Pancreas (tissue), 10 donors: ENCODE results near the gene RPTOR. TPM values are rescaled to one million over a fixed set of nuclear protein-coding genes. Genes with fewer than 3 reads are reported as not detected.

Experiments
- ATAC-seq, 4 donors: fragments of 200-7000 bp; cut with Tn5 transposase; one replicate each; pipeline versions ENCODE4 v1.8.0 to v1.9.1; 2020; ENCODE audit warnings: mild to moderate bottlenecking in 4 of 4, moderate library complexity in 4 of 4
- DNase-seq, 6 donors: peaks; one replicate each; pipeline ENCODE4 v3.0.0-alpha.2; 2020
- FAIRE-seq: peaks from 2 replicates; lab custom pipeline; 2012; peaks lifted over from hg19 to GRCh38; lab: Jason Lieb, UNC
- H3K27ac ChIP-seq, 4 donors: fragments of 200-600 bp; sonication (generic); 1 replicate in 3 of 4; 2 replicates in 1 of 4; pipeline versions ENCODE4 v1.5.0 to v1.8.0; 2020
- H3K27me3 ChIP-seq, 4 donors: fragments of 200-600 bp; one replicate each; pipeline ENCODE4 v1.8.0; 2021
- H3K36me3 ChIP-seq, 3 donors: fragments of 200-600 bp; sonication (generic) in 1 of 3; one replicate each; pipeline versions ENCODE4 v1.5.0 to v1.8.0; 2020 to 2021
- H3K4me1 ChIP-seq, 3 donors: fragments of 200-600 bp; one replicate each; pipeline ENCODE4 v1.8.0; 2021
- H3K4me3 ChIP-seq, 4 donors: fragments of 200-600 bp; sonication (generic) in 2 of 4; one replicate each; pipeline versions ENCODE4 v1.5.0 to v1.8.0; 2020 to 2021
- H3K9me3 ChIP-seq, 4 donors: fragments of 200-600 bp; one replicate each; pipeline ENCODE4 v1.8.0; 2021
- WGBS, 2 donors: extraction: QIAGEN DNeasy Blood & Tissue Kit; methylation state at CpG; one replicate each; pipeline ENCODE4 v1.1.7; 2013; 5-methylcytosine and 5-hydroxymethylcytosine counted together
- intact Hi-C, 3 donors: fragments of 100-400 bp; cut with DNase I; formaldehyde crosslinking; loops; one replicate each; pipeline versions ENCODE4 v1.11.1 to v1.14.2; 2022
- polyA plus RNA-seq, 2 donors: library from polyadenylated mRNA; stranded (reverse); fragments of 200-250 nt; gene quantifications; one replicate each; pipeline ENCODE4 v1.2.3, GENCODE V29; 2013
- total RNA-seq, 6 donors: library from RNA; stranded (reverse); fragmentation: NEBNext Ultra II Directional in 4 of 6; extraction: Animal tissue kit (Norgen Biotek cat#: 25700) in 4 of 6; gene quantifications; one replicate each; pipeline versions ENCODE4 v1.2.1 to v1.2.4, GENCODE V29; 2021 to 2023
- TF ChIP-seq, protein P1 (sequence below), 4 donors: fragments of 200-600 bp; sonication (generic) in 3 of 4; IDR thresholded peaks; one replicate each; pipeline versions ENCODE4 v1.5.0 to v1.8.0; 2021; ENCODE audit warnings: antibody characterized with exemption in 4 of 4
- donor health status: healthy with polysubstance abuse.
- donor health status: DM: no; HTN: no; CAD: no; lungs with moderate emphysema.
- donor health status: DM: no; HTN: no; CAD: no.
- donor health status: control.
- donor health status: control.
- donor health status: Bipolar disorder and iron deficiency.
- donor health status: DM: yes; HTN: yes; CAD: no.
- donor health status: DM: no; HTN: no; CAD: no.
- donor health status: DM: no; HTN: no; CAD: no.
- donor health status: DM: yes; HTN: yes; CAD: no.

RPTOR gene
- total and polyA plus RNA-seq, 8 donors = 5.0 to 18.9 (median 13.2) TPM

DNA sequence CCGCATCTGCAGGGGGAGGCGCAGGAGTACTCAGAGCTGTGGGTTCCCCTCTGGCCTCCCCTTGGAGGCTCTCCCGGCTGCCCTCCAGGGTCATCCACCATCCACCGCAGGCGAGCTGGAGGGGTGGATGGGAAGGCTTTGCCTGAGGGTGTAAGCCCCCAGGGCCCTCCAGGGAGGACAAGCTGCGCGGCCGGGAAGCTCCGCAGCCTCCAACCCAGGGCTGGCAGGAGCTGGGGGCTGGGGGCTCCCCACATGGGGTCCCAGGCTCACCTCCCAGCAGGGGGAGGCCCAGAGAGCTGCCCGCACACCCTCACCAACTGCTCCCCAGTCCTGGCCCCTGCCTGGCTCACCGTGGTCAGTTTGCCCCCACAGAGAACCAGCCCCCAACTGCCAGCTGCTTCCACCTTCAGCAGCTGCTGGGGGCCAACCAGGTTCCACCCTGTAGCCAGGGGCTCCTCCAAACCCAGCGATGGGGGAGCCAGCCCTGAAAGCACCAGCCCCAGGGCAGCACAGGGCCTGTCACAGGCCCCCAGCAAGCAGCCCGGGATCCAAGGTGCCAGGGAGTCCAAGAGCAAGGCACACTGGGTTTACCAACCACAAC lies 427.2 kb downstream of the RPTOR start:
- H3K4me1 ChIP-seq = peaks cover 3 to 9% (median 7%) of the 10 kb centered on the region in 3 donors
- ATAC-seq = no peak
- peak in 1 of 6 donors; percentile 9 for DNase-seq
- H3K4me3 ChIP-seq = no peak overlapping the region
- intact Hi-C loops = loop anchor here in 1 of 3 donors (10.0 kb wide), 1 partner anchor 107 kb away; no protein-coding TSS in a partner anchor
- no peak overlapping the region for H3K27ac ChIP-seq
- TF ChIP-seq, protein P1, sequence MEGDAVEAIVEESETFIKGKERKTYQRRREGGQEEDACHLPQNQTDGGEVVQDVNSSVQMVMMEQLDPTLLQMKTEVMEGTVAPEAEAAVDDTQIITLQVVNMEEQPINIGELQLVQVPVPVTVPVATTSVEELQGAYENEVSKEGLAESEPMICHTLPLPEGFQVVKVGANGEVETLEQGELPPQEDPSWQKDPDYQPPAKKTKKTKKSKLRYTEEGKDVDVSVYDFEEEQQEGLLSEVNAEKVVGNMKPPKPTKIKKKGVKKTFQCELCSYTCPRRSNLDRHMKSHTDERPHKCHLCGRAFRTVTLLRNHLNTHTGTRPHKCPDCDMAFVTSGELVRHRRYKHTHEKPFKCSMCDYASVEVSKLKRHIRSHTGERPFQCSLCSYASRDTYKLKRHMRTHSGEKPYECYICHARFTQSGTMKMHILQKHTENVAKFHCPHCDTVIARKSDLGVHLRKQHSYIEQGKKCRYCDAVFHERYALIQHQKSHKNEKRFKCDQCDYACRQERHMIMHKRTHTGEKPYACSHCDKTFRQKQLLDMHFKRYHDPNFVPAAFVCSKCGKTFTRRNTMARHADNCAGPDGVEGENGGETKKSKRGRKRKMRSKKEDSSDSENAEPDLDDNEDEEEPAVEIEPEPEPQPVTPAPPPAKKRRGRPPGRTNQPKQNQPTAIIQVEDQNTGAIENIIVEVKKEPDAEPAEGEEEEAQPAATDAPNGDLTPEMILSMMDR (IDR thresholded peaks at IDR 0.05) = no peak
- 67 to 78% methylated on average over 12 to 13 of the region's 13 CpGs for WGBS, 2 donors
- H3K9me3 ChIP-seq = no peaks in the 10 kb centered on the region
- no peak for FAIRE-seq
- no peaks in the 10 kb centered on the region for H3K27me3 ChIP-seq
- H3K36me3 ChIP-seq = no peaks in the 10 kb centered on the region

DNA sequence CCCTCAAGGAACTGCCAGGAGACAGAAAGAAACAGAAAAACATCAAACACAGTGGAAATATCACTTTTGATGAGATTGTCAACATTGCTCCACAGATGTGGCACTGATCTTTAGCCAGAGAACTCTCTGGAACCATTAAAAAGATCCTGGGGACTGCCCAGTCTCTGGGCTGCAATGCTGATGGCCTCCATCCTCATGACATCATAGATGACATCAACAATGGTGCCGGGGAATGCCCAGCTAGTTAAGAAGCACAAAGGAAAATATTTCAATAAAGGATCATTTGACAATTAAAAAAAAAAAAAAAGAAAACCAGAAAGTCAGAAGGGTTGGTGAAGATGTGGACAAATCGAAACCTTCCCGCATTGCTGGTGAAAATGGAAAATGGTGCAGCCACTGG lies 432.1 kb downstream of the RPTOR start:
- ATAC-seq (no peak), FAIRE-seq (no peak), DNase-seq (no peak)
- Histone ChIP-seq H3K9me3 (no peaks in the 10 kb centered on the region), H3K27ac (no peak overlapping the region), H3K36me3 (no peaks in the 10 kb centered on the region), H3K27me3 (no peaks in the 10 kb centered on the region), H3K4me1 (peaks cover 0 to 7% (median 0%) of the 10 kb centered on the region in 3 donors), H3K4me3 (no peak overlapping the region)
- intact Hi-C loops = loop anchor here in 1 of 3 donors (10.0 kb wide), 1 partner anchor 112 kb away; no protein-coding TSS in a partner anchor
- WGBS, 2 donors = 75 to 77% methylated on average over 3 of the region's 3 CpGs
- TF ChIP-seq, protein P1 (IDR thresholded peaks at IDR 0.05) = no peak

DNA sequence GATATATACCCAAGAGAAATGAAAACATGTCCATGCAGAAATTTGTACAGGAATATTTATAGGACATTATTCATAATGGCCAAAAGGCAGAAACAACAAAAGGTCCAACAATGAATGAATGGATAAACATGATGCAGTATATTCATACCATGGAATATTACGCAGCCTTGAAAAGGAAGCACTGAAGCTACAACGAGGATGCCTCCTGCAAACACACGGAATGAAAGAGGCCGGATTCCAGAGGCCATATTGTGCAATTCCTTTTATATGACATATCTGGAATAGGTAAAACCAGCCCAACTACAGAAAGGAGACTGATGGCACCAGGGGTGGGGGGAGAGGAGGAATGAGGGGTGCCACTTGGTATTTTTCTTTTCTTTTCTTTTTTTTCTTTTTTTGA lies 432.5 kb downstream of the RPTOR start:
- H3K4me3 ChIP-seq = no peak overlapping the region
- WGBS, 2 donors = 72 to 81% methylated on average over 4 of the region's 4 CpGs
- H3K9me3 ChIP-seq = no peaks in the 10 kb centered on the region
- intact Hi-C loops = loop anchor here in 1 of 3 donors (10.0 kb wide), 1 partner anchor 112 kb away; no protein-coding TSS in a partner anchor
- TF ChIP-seq, protein P1 (IDR thresholded peaks at IDR 0.05) = no peak
- FAIRE-seq = no peak
- H3K27ac ChIP-seq = no peak overlapping the region
- ATAC-seq = no peak
- H3K4me1 ChIP-seq = peaks cover 0 to 7% (median 0%) of the 10 kb centered on the region in 3 donors
- no peak for DNase-seq
- H3K27me3 ChIP-seq = no peaks in the 10 kb centered on the region
- no peaks in the 10 kb centered on the region for H3K36me3 ChIP-seq

DNA sequence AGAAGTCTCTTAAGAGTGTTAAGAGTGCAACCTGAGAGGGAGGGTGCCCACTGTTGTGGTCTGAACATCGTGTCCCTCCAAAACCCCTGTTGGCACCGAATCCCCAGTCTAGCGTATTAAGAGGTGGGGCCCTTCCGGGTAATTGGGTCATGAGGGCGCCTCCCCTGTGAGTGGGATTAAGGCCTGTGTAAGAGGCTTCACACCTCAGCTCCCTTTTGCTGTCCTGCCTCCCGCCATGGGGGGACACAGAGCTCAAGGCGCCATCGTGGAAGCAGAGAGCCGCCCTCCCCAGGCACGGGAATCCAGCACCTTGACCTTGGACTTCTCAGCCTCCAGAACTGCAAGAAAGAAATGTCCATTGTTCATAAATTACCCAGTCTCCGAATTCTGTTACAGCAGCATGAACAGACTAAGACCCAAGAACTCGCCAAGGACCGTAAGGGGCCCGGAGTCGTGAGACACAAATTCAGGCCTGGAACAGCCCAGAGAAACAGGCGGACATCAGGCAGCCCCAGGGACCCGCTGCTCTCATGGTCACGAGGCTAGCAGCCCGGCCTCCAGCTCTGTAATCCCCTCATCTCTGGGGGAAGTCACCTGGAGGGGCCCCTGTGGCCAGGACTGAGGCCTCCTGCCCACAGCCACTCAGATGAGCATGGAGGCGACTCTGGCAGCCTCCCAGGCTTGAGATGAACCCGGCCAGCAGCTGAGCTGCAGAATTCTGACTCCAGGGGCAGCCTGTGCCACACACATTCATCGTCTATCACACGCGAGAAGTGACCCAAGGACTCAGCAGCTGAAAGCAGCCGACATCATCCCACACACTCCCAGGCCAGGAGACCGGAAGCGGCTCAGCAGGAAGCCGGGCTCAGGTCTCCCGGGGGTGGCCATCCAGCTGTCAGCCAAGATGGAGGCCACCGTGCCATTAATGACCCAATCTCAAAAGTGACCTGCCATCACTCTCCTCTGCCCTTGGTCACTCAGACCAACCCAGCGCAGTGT lies 434.2 kb downstream of the RPTOR start:
- H3K27ac ChIP-seq = no peak overlapping the region
- TF ChIP-seq, protein P1 (IDR thresholded peaks at IDR 0.05) = no peak
- H3K4me3 ChIP-seq = no peak overlapping the region
- WGBS, 2 donors = 74 to 78% methylated on average over 31 of the region's 31 CpGs
- peak in 1 of 6 donors; percentile 38 for DNase-seq
- H3K27me3 ChIP-seq = no peaks in the 10 kb centered on the region
- ATAC-seq = no peak
- intact Hi-C loops = loop anchor here in 1 of 3 donors (10.0 kb wide), 1 partner anchor 114 kb away; no protein-coding TSS in a partner anchor
- FAIRE-seq = no peak
- H3K36me3 ChIP-seq = no peaks in the 10 kb centered on the region
- H3K4me1 ChIP-seq = peaks cover 0 to 7% (median 0%) of the 10 kb centered on the region in 3 donors
- no peaks in the 10 kb centered on the region for H3K9me3 ChIP-seq
